Measurements from ENCODE around the gene GALNT10. TPM values are rescaled to one million over a fixed set of nuclear protein-coding genes. Genes with fewer than 3 reads are reported as not detected.

The GALNT10 gene
- polyA plus RNA-seq, 1 of the 3 experiments (the other 2 are of a cell fraction) = 56.3 TPM

DNA sequence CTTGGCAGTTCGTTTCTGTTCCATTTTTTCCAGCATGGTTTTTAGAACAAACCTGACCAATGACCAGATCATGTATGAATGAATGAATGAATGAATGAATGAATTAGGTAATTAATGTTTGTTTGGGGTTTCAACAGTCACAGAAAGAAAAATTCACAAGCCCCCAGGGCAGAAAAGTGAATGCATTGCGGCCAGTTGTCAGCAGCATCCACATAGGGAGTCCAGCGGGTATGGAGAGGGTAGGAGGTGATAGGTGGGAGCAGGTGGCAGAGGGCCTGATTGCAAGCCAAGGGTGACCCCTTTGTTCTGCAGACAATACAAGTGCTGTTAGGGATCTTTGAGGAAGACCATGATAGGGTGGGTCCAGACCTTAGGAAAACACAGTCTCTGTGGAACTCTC is 205.6 kb downstream of the GALNT10 start:
- no peak overlapping the region for H2AFZ ChIP-seq (ENCODE audit: low read depth)
- ChIA-PET CTCF (interaction anchor here (1.8 kb wide), 1 partner anchor 9 kb away, joined by 8 read pairs; no protein-coding TSS in a partner anchor), POLR2A (no interaction called here)
- no peaks in the 10 kb centered on the region for H4K20me1 ChIP-seq (ENCODE audit: insufficient read depth)
- no peaks in the 10 kb centered on the region for H3K9me2 ChIP-seq
- H3K36me3 ChIP-seq (replicated peaks in 1 of 2; ENCODE audit: control insufficient read depth in 1 of 2, insufficient read depth in 2 of 2, low read length in 1 of 2) = peaks cover 17 to 27% of the 10 kb centered on the region in 2 experiments
- H3K9me3 ChIP-seq = no peaks in the 10 kb centered on the region
- TF ChIP-seq CHD2 (IDR thresholded peaks at IDR 0.05; ENCODE audit: low read length, partially characterized antibody) = no peak
- TF ChIP-seq, protein P1, sequence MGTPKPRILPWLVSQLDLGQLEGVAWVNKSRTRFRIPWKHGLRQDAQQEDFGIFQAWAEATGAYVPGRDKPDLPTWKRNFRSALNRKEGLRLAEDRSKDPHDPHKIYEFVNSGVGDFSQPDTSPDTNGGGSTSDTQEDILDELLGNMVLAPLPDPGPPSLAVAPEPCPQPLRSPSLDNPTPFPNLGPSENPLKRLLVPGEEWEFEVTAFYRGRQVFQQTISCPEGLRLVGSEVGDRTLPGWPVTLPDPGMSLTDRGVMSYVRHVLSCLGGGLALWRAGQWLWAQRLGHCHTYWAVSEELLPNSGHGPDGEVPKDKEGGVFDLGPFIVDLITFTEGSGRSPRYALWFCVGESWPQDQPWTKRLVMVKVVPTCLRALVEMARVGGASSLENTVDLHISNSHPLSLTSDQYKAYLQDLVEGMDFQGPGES (IDR thresholded peaks at IDR 0.05; ENCODE audit: low read depth, low read length) = no peak
- TF ChIP-seq GABPA (IDR thresholded peaks at IDR 0.05; ENCODE audit: low read depth) = no peak
- TF ChIP-seq GATA2 (CRISPR knock-in tag; IDR thresholded peaks at IDR 0.05) = no peak
- TF ChIP-seq, protein P2, sequence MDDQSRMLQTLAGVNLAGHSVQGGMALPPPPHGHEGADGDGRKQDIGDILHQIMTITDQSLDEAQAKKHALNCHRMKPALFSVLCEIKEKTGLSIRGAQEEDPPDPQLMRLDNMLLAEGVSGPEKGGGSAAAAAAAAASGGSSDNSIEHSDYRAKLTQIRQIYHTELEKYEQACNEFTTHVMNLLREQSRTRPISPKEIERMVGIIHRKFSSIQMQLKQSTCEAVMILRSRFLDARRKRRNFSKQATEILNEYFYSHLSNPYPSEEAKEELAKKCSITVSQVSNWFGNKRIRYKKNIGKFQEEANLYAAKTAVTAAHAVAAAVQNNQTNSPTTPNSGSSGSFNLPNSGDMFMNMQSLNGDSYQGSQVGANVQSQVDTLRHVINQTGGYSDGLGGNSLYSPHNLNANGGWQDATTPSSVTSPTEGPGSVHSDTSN (IDR thresholded peaks at IDR 0.05) = no peak
- no peak for TF ChIP-seq EZH2phosphoT487 (IDR thresholded peaks at IDR 0.05; ENCODE audit: borderline replicate concordance, low read depth)
- no peak for TF ChIP-seq EP300 (IDR thresholded peaks at IDR 0.05; ENCODE audit: borderline replicate concordance in 1 of 2, low read depth in 1 of 2, low read length in 1 of 2)
- TF ChIP-seq TEAD4 (IDR thresholded peaks at IDR 0.05; ENCODE audit: borderline replicate concordance, insufficient read depth) = no peak
- TF ChIP-seq NRF1 (IDR thresholded peaks at IDR 0.05; ENCODE audit: low read depth, low read length) = no peak
- TF ChIP-seq, protein P3, sequence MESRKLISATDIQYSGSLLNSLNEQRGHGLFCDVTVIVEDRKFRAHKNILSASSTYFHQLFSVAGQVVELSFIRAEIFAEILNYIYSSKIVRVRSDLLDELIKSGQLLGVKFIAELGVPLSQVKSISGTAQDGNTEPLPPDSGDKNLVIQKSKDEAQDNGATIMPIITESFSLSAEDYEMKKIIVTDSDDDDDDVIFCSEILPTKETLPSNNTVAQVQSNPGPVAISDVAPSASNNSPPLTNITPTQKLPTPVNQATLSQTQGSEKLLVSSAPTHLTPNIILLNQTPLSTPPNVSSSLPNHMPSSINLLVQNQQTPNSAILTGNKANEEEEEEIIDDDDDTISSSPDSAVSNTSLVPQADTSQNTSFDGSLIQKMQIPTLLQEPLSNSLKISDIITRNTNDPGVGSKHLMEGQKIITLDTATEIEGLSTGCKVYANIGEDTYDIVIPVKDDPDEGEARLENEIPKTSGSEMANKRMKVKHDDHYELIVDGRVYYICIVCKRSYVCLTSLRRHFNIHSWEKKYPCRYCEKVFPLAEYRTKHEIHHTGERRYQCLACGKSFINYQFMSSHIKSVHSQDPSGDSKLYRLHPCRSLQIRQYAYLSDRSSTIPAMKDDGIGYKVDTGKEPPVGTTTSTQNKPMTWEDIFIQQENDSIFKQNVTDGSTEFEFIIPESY (IDR thresholded peaks at IDR 0.05; ENCODE audit: borderline replicate concordance, low read depth) = no peak
- TF ChIP-seq MEF2A (IDR thresholded peaks at IDR 0.05; ENCODE audit: borderline replicate concordance, low read depth) = no peak
- TF ChIP-seq, protein P4, sequence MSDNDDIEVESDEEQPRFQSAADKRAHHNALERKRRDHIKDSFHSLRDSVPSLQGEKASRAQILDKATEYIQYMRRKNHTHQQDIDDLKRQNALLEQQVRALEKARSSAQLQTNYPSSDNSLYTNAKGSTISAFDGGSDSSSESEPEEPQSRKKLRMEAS (IDR thresholded peaks at IDR 0.05; ENCODE audit: low read depth) = no peak
- no peak overlapping the region for H3K4me2 ChIP-seq
- peaks cover 0 to 19% of the 10 kb centered on the region in 2 experiments; a peak in 1 of 4 replicates for H3K4me1 ChIP-seq (ENCODE audit: control insufficient read depth in 1 of 2, insufficient read depth in 2 of 2, low read depth in 1 of 2, low read length in 1 of 2)
- no peaks in the 10 kb centered on the region for H3K79me2 ChIP-seq (ENCODE audit: insufficient read depth)
- H3K27me3 ChIP-seq (ENCODE audit: insufficient read depth) = no peaks in the 10 kb centered on the region
- H3F3A ChIP-seq (replicated peaks; ENCODE audit: insufficient read depth) = no peaks in the 10 kb centered on the region
- H3K9ac ChIP-seq = no peak overlapping the region
- no peak overlapping the region for H3K27ac ChIP-seq (ENCODE audit: low read depth in 2 of 2, low read length in 1 of 2)
- WGBS (ENCODE audit: low lambda C conversion rate) = 100% methylated on average over 3 of the region's 3 CpGs
- no peak for DNase-seq
- H3K4me3 ChIP-seq (ENCODE audit: low read depth in 2 of 2, low read length in 1 of 2) = no peak overlapping the region
